ENCODE measurements around the gene CFAP299.

DNA sequence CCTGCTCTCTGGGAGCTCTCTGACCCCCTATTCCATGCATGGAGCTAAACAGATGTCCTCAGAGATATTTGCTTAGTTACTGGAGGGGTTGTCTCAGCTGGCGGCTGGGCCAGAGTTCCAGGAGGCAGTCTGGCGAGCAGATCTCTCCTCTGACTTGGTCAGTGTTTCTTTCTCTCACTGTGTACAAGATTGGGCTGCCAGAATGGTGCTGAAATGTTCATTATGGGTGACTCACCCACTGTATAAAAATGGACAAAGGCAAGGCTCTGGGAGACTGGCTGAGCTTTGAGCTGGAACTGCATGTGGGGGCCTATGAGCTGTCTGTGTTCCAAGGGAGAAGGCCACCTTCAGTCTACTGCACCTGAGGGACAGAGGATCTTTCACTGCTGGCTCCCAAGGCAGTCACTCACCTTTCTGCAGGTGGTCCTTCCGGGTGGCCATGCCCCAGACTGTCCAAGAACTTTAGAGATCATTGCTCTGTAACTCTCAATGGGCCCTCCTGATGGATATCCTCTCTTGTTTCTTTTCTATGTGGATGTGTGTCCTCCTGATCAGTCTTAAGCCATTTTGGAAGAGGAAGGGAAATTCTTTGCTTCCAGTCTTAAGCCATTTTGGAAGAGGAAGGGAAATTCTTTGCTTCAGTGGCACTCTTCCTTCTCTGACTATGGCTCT is 88.2 kb downstream of the CFAP299 start:
- TF ChIP-seq CREB1 (IDR thresholded peaks at IDR 0.05; ENCODE audit: low read depth) (no peak), TCF12 (IDR thresholded peaks at IDR 0.05; ENCODE audit: low read depth) (no peak)

All from Ishikawa (cell line).